IMR-90 (cell line): ENCODE results near the gene CTTN.

Source experiments
- BHLHE40 ChIP-seq: fragments of 150-350 bp; IDR thresholded peaks from 2 replicates; pipeline ENCODE4 v1.6.1; 2016; ENCODE audit warnings: mild to moderate bottlenecking, low read depth, low read length
- CEBPB ChIP-seq: IDR thresholded peaks from 2 replicates; pipeline ENCODE4 v1.6.1; 2012; ENCODE audit warnings: low read depth, low read length, improper control_type of control experiment
- CHD1 ChIP-seq: IDR thresholded peaks from 2 replicates; pipeline ENCODE4 v1.6.1; 2012; ENCODE audit warnings: low read depth, low read length, improper control_type of control experiment
- CTCF ChIP-seq: conservative IDR thresholded peaks from 2 replicates; pipeline ENCODE4 v1.5.1; 2012; ENCODE audit warnings: mild to moderate bottlenecking, low read depth, low read length, improper control_type of control experiment
- ELK1 ChIP-seq: fragments of 150-350 bp; IDR thresholded peaks from 2 replicates; pipeline ENCODE4 v1.6.1; 2016; ENCODE audit warnings: low read depth, mild to moderate bottlenecking, low read length, moderate library complexity, borderline replicate concordance
- MAFK ChIP-seq: IDR thresholded peaks from 2 replicates; pipeline ENCODE4 v1.6.1; 2012; ENCODE audit warnings: low read depth, low read length, improper control_type of control experiment
- MXI1 ChIP-seq: IDR thresholded peaks from 2 replicates; pipeline ENCODE4 v1.6.1; 2012; ENCODE audit warnings: low read depth, mild to moderate bottlenecking, low read length, moderate library complexity, borderline replicate concordance
- POLR2A ChIP-seq: IDR thresholded peaks from 2 replicates; pipeline ENCODE4 v1.6.1; 2012; ENCODE audit warnings: mild to moderate bottlenecking, low read depth, low read length
- RAD21 ChIP-seq: IDR thresholded peaks from 2 replicates; pipeline ENCODE4 v1.6.1; 2012; ENCODE audit warnings: low read length, improper control_type of control experiment
- SMC3 ChIP-seq: fragments of 150-350 bp; IDR thresholded peaks from 2 replicates; pipeline ENCODE4 v1.6.1; 2016; ENCODE audit warnings: low read depth, mild to moderate bottlenecking, antibody characterized with exemption, low read length, moderate library complexity

GRCh38 chr11:70413151-70413550 is 14.8 kb downstream of the CTTN start:
- TF ChIP-seq POLR2A (no peak), CTCF (no peak), MXI1 (no peak), RAD21 (no peak), ELK1 (no peak), MAFK (no peak), BHLHE40 (no peak), SMC3 (no peak), CEBPB (no peak), CHD1 (no peak)
